HepG2 (cell line): ENCODE data around the gene ZNF415.

Experiments
- CREB1 ChIP-seq, 2 experiments: fragments of 450-650 bp in 1 of 2; IDR thresholded peaks; 2 replicates each; pipeline ENCODE4 v1.6.1; 2016 to 2017; ENCODE audit warnings: control low read depth in 1 of 2, mild to moderate bottlenecking in 1 of 2, missing compliant biosample characterization in 1 of 2, missing genetic modification characterization in 1 of 2
- MTA3 ChIP-seq: sonication (generic); formaldehyde crosslinking; IDR thresholded peaks from 2 replicates; pipeline ENCODE4 v1.4.0; 2020; ENCODE audit warnings: missing genetic modification reagents
- POLR2A ChIP-seq, 2 experiments: IDR thresholded peaks; 2 replicates each; pipeline ENCODE4 v1.6.1; 2011; ENCODE audit warnings: low read depth in 2 of 2, low read length in 2 of 2, mild to moderate bottlenecking in 1 of 2, moderate library complexity in 1 of 2; ENCODE audit not compliant: insufficient read depth in 1 of 2
- RELA ChIP-seq: sonication (generic); formaldehyde crosslinking; IDR thresholded peaks from 2 replicates; pipeline ENCODE4 v1.4.0; 2020; ENCODE audit warnings: missing genetic modification reagents
- TF ChIP-seq, protein P1 (sequence below): sonication (generic); formaldehyde crosslinking; IDR thresholded peaks from 2 replicates; pipeline ENCODE4 v1.4.0; 2020; ENCODE audit warnings: missing genetic modification reagents, borderline replicate concordance
- TF ChIP-seq, protein P2 (sequence below): sonication (generic); formaldehyde crosslinking; IDR thresholded peaks from 2 replicates; pipeline ENCODE4 v1.5.0; 2020; ENCODE audit warnings: mild to moderate bottlenecking, missing genetic modification reagents, moderate library complexity

DNA sequence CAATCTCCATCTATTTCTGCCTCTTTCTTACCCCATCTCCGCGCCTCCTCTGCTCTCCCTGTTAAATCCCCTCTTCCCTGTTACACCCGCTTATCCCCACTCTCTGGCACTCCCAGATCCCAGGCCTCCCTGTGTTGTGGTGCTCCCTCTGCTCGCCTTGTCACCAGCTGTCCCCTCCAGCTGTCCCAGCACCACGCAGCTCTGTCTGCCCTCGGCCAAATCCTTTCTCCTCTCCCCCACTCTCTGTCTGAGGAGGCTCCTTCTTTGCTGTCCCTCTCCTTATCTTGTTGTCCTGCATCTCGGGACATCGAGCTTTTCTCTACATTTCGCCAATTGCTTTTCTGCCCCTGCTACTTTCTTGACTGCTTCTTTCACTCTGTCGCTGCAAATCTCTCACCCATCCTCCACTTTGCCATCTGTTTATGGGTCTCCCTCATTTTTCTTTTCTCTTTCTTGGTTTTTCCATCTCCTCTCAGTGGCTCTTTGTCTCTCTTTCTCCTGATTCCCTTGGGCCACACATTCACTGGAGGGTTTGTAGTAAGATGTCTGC lies 30.4 kb downstream of the ZNF415 start:
- TF ChIP-seq POLR2A (IDR thresholded peaks at IDR 0.05; ENCODE audit: insufficient read depth in 1 of 2, low read depth in 2 of 2, low read length in 2 of 2) (no peak), CREB1 (IDR thresholded peaks at IDR 0.05) (no peak), CREB1 (CRISPR knock-in tag; IDR thresholded peaks at IDR 0.05) (no peak), MTA3 (CRISPR knock-in tag) (no peak), RELA (CRISPR knock-in tag) (no peak)
- TF ChIP-seq, protein P1, sequence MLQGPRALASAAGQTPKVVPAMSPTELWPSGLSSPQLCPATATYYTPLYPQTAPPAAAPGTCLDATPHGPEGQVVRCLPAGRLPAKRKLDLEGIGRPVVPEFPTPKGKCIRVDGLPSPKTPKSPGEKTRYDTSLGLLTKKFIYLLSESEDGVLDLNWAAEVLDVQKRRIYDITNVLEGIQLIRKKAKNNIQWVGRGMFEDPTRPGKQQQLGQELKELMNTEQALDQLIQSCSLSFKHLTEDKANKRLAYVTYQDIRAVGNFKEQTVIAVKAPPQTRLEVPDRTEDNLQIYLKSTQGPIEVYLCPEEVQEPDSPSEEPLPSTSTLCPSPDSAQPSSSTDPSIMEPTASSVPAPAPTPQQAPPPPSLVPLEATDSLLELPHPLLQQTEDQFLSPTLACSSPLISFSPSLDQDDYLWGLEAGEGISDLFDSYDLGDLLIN (CRISPR knock-in tag), result no peak
- TF ChIP-seq, protein P2, sequence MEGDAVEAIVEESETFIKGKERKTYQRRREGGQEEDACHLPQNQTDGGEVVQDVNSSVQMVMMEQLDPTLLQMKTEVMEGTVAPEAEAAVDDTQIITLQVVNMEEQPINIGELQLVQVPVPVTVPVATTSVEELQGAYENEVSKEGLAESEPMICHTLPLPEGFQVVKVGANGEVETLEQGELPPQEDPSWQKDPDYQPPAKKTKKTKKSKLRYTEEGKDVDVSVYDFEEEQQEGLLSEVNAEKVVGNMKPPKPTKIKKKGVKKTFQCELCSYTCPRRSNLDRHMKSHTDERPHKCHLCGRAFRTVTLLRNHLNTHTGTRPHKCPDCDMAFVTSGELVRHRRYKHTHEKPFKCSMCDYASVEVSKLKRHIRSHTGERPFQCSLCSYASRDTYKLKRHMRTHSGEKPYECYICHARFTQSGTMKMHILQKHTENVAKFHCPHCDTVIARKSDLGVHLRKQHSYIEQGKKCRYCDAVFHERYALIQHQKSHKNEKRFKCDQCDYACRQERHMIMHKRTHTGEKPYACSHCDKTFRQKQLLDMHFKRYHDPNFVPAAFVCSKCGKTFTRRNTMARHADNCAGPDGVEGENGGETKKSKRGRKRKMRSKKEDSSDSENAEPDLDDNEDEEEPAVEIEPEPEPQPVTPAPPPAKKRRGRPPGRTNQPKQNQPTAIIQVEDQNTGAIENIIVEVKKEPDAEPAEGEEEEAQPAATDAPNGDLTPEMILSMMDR (CRISPR knock-in tag), result no peak
